Activated T-helper 9 cell treated with anti-CD3 and anti-CD28 coated beads, Interleukin-2, amount 50 U/mL, for 16 hours (primary cell): ENCODE data around the gene USP12.
A peak's percentile ranks its signal among the peaks of the same experiment; 100 is the strongest.
"Not testable (repeated sequence)": the region's sequence is repeated elsewhere in the genome, so short reads cannot be mapped to it uniquely, and the experiment has no call there.

Experiments
- DNase-seq: peaks from one replicate; pipeline ENCODE4 v3.0.0-alpha.2; 2020; ENCODE audit warnings: low read depth

Gene USP12

GRCh38 chr13:27149702-27150101, 21.9 kb downstream of the USP12 start:
- DNase-seq, result no peak

- no peak for DNase-seq
Measured at GRCh38 chr13:27148900-27149299, 22.7 kb downstream of the USP12 start.

GRCh38 chr13:27147530-27148170, 24.0 kb downstream of the USP12 start:
- DNase-seq, result no peak

- no peak for DNase-seq
Measured at GRCh38 chr13:27141746-27142145, 29.9 kb downstream of the USP12 start.

- not testable (repeated sequence) for DNase-seq
Measured at GRCh38 chr13:27141159-27141558, 30.5 kb downstream of the USP12 start.

- DNase-seq, result no peak
Measured at GRCh38 chr13:27140060-27140459, 31.6 kb downstream of the USP12 start.

- DNase-seq, result no peak
Measured at GRCh38 chr13:27139565-27139964, 32.0 kb downstream of the USP12 start.

- no peak for DNase-seq
Measured at GRCh38 chr13:27138457-27139093, 33.0 kb downstream of the USP12 start.

- DNase-seq, result no peak
Measured at GRCh38 chr13:27137759-27138158, 33.9 kb downstream of the USP12 start.

GRCh38 chr13:27135023-27135422, 36.6 kb downstream of the USP12 start:
- no peak for DNase-seq

GRCh38 chr13:27133889-27134288, 37.7 kb downstream of the USP12 start:
- DNase-seq, result no peak

- no peak for DNase-seq
Measured at GRCh38 chr13:27132538-27132937, 39.1 kb downstream of the USP12 start.

- DNase-seq, result no peak
Measured at GRCh38 chr13:27131906-27132305, 39.7 kb downstream of the USP12 start.

- DNase-seq, result peak; percentile 61
Measured at GRCh38 chr13:27130979-27131623, 40.5 kb downstream of the USP12 start.

GRCh38 chr13:27130223-27130978, 41.2 kb downstream of the USP12 start:
- no peak for DNase-seq

GRCh38 chr13:27128825-27129627, 42.6 kb downstream of the USP12 start:
- DNase-seq, result no peak

- DNase-seq, result no peak
Measured at GRCh38 chr13:27126859-27127258, 44.8 kb downstream of the USP12 start.

GRCh38 chr13:27125357-27126282, 46.0 kb downstream of the USP12 start:
- DNase-seq, result no peak

- no peak for DNase-seq
Measured at GRCh38 chr13:27124571-27124970, 47.0 kb downstream of the USP12 start.

- not testable (repeated sequence) for DNase-seq
Measured at GRCh38 chr13:27123445-27123844, 48.2 kb downstream of the USP12 start.

GRCh38 chr13:27122036-27122435, 49.6 kb downstream of the USP12 start:
- no peak for DNase-seq
